Measurements from ENCODE around the gene MEGF6.

MEGF6 gene

GRCh38 chr1:3469849-3470649, 141.3 kb downstream of the MEGF6 start:
- DNase-seq (ENCODE audit: low read depth, low spot score): no peak

- no peak for DNase-seq (ENCODE audit: low read depth, low spot score)
Measured at GRCh38 chr1:3469104-3469848, 142.0 kb downstream of the MEGF6 start.

GRCh38 chr1:3468236-3469103, 142.8 kb downstream of the MEGF6 start:
- no peak for DNase-seq (ENCODE audit: low read depth, low spot score)

DNA sequence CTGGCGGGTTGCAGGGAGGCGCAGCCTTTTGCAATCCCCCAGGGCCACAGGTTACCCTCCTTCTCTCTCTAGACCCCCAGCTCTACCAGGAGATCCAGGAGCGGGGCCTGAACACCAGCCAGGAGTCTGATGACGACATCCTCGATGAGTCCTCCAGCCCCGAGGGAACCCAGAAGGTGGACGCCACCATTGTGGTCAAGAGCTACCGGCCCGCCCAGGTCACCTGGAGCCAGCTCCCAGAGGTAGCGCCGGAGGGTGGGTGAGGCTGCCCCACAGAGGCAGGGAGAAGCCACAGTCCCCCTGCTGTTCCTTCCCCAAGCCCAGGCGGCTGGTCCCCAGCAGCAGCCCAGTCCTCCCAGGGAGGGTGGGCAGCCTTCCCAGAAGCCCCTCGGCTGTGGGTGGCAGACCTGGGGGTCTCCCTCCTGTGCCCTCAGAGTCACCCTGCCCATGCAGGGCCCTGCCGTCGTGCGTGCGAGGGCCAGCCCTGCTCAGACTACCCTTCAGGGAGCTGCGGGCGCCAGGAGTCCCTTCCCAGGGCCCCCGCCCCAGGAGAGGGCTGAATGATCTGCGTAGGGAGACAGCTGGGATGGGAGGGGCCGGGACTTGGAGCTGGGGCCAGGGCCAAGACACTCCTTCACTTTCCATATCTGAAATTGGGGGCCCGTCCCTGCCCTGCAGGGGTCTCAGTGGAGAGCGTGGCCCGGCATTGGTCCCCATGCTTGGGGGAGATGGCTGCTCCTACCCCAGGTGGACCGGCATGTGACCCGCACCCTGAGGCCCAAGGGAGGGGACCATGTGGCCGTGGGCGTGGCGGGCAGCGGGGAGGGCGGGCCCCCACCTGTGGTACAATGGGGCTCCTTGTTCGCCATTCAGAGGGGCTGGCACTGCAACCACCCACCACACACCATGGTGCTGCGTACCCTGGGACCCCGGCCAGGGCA, 143.9 kb downstream of the MEGF6 start:
- no peak for DNase-seq (ENCODE audit: low read depth, low spot score)

DNA sequence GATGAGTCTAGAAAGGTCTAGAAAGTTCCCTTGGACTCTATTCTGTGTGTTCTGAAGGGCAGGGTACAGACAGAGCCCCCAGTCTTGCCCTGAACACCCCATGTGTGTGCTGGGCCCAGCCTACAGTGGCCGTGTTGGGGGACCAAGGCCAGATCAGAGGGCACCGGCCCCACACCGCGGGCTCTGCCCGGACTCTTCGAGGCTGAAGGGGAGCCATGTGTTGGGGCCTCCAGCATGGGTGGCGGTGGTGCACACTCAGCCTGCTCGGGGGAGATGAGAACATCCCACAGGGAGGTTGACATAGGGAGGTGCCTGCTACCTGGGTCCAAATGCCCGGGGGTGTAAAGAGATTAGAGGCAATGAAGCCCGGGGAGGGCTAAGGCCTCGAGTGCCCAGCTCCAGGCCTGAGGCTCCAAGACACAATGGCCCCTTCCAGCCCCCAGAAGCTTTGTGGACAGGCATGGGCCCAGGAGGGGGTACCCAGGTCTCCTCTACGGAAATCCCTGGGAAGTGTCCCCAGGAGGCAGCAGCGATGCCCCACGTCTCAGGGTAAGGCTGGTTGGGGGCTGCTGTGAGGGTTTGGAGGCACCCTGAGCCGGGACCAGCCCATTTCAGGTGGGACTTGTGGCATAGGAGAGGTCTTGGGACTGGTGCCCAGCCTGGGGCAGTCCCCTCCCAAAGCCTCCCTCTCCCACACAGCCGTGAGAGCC, 144.8 kb downstream of the MEGF6 start:
- no peak for DNase-seq (ENCODE audit: low read depth, low spot score)

DNA sequence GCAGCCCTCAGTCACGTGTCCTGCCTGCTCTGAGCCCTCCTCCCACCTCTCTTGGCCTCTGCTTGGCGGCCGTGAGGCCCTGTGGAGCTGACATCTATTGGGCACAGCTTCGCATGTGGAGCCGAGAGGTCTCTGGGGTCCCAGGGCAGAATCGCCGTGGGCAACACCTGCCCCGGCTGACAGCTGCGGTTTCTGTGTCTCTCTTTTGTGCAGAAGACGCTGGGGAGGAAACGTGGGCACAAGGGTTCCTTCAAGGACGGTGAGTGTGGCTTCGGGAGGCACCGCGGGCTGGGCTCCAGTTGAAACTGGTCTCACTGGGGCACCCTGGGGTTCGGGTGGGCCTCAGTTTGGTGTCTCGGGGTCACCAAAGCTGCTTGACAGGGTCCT, 145.4 kb downstream of the MEGF6 start:
- no peak for DNase-seq (ENCODE audit: low read depth, low spot score)

DNA sequence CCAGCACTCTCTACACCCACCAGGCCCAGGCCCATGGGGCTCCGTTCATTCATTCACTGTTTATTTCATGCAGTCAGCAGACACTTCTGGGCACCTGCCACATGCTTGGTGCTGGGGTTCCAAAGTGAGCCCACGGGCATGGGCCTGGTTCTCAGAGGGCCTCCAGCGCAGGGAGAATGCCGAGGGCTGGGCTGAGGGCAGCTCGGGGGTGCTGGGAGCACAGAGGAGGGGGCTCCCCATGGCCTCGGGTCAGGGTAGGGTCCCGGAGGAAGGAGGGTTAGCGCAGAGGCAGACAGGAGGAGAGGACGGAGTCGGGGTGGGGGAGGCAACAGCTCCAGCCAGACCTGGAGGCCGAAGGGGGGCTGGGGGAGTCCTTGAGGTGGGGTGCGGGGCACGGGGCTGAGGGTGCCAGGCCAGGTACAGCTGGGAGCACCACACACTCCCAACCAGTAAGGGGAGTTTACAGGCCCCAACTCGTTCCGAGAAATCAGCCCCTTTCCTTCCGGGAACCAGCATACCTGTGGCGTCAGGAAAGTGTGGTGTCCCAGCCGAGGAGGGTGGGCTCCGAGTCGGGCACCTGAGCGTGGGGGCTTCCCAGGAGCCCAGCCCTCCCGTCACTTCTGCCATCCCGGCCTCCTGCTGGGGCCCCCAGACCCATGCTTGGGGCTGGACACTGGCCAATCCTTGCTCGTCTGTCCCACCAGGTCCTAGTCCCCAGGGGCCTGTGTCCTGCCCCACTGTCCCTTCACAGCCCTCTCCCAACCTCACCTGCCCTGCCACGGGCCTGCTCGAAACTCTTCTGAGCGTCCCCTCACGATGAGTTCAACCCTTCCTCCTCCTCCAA, 146.0 kb downstream of the MEGF6 start:
- no peak for DNase-seq (ENCODE audit: low read depth, low spot score)

- DNase-seq (ENCODE audit: low read depth, low spot score): no peak
Measured at GRCh38 chr1:3464649-3465025, 146.7 kb downstream of the MEGF6 start.

DNA sequence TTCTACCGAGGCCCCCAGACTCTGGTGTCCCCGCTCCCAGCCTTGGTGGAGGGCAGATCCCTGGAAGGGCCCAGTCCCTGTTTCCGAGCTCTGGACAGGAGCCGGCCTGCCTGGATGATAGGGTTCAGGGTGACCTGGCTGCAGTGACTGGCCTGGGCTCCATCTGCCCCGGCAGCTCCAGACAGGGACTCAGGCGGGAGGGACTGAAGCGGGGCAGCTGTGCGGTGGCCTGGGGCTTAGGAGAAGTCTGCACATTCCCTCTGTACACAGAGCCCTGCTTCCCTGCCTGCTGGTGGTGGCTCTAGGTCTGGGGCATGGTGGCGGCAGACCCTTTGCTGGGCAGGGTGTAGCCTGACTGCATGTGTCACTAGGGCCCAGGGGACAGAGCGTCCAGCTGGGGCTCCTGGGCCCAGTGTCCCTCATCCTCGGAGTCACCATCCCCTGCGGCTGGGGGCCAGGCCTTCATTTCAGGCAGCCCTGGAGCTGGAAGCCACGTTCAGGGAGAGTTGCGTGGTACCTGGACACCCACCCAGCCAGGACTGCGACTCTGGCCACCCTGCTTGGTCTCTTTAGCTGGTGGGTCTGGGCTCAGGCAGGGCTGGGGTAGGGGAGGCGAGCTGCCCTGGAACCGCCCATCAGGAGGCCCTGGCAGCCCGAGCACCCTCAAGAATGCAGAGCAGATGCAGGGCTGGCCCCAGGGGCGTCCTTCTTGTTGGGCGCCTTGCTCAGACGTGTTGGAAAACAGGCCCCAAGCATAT, 147.2 kb downstream of the MEGF6 start:
- DNase-seq (ENCODE audit: low read depth, low spot score): no peak

GRCh38 chr1:3463408-3463863, 147.9 kb downstream of the MEGF6 start:
- DNase-seq (ENCODE audit: low read depth, low spot score): no peak

DNA sequence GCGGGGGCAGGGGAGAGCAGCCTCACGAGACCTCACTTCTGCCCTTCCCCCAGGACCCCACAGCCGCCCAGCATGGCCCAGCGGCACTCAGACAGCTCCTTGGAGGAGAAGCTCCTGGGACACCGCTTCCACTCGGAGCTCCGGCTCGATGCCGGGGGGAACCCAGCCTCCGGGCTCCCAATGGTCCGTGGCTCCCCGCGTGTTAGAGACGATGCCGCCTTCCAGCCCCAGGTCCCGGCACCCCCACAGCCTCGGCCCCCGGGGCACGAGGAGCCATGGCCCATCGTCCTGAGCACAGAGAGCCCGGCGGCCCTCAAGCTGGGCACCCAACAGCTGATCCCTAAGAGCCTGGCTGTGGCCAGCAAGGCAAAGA, 148.3 kb downstream of the MEGF6 start:
- no peak for DNase-seq (ENCODE audit: low read depth, low spot score)

- DNase-seq (ENCODE audit: low read depth, low spot score): no peak
Measured at GRCh38 chr1:3462356-3463012, 148.8 kb downstream of the MEGF6 start.

GRCh38 chr1:3461934-3462275, 149.4 kb downstream of the MEGF6 start:
- DNase-seq (ENCODE audit: low read depth, low spot score): no peak

DNA sequence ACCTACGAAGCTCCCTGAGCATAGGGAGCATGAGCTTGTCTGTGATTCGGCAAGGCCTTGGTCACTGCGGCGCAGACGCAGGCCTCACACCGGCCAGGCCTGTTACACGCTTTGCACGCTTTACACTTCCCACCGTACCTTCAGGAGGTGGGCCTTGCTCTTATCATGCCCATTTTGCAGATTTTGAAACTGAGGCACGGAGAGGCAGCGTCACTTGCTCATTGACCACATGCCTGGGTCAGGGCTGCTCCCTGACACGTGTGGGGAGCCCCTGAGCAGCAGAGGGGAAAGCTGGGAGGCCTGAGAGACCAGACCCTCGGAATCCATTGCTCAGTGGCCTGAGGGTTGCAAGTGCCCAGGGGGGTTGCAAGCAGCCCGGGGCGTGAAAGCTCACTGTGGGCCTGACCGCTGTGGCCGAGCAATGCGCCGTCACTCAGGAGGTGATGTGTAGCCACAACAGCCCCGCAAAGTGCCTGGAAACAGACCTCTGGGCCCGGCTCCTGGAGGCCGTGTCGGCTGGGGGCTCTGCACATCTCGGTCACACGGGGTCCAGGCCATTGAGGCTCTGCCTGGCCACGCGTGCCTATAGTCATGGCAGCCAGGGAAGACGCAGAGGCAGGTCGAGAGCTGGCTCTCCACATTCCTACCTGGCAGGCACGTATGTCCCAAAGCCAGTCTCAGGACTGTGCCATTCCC, 149.9 kb downstream of the MEGF6 start:
- no peak for DNase-seq (ENCODE audit: low read depth, low spot score)

GRCh38 chr1:3460672-3461131, 150.6 kb downstream of the MEGF6 start:
- peak; percentile 83 for DNase-seq (ENCODE audit: low read depth, low spot score)

DNA sequence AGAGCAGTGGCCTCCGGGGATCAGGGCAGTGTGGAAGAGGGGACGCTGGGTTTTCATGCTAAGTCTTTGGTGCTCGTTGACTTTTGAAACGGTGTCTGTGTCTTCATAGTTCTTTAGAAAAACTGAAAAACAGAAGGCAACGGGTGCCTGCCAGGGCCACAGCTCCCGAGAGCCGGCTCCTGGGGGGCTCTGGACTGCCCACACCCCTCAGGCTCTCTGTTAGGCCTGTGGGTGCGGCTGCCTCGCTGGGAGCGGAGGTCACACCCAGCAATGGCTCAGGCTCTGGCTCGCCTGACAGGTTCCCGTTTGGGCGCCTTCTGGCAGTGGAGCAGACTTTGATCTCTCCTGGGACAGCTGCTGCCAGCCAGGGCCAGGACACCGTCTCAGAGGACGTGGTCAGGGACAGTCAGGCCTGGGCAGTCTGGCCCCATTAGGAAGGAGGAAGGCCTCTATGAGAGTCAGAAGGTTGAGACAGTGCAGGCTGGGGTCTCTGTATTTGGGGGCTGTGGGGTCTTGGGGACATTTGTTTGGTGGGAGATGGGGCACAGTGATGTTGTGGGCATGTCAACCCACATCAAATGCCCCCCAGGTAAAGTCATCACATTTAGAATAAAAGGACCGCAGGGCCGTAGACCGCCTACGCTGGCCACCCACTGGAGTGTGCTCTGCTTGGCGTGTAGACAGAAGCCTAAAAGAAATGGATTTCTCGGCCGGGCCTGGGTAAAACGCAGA, 151.2 kb downstream of the MEGF6 start:
- peak; percentile 59 for DNase-seq (ENCODE audit: low read depth, low spot score)
